A549 (cell line): Measurements from ENCODE around the gene TMEM250. TPM values are rescaled to one million over a fixed set of nuclear protein-coding genes. Genes with fewer than 3 reads are reported as not detected.

ENCODE experiments used
- ATAC-seq, 2 experiments: fragments of 200-7000 bp in 1 of 2; fragments of >200 bp in 1 of 2; cut with Nextera tagmentation in 1 of 2; cut with Tn5 transposase in 1 of 2; 3 replicates each; pipeline versions ENCODE4 v1.8.0 to v1.9.1; 2018 to 2020; ENCODE audit warnings: mild to moderate bottlenecking in 1 of 2, moderate library complexity in 1 of 2
- CTCF ChIA-PET: fragments of 300-600 bp; sonication (Branson Sonifier 250); formaldehyde crosslinking; extraction: SDS; loops from one replicate; lab custom pipeline; 2021; ENCODE audit warnings: antibody characterized with exemption, inconsistent platforms; lab: Yijun Ruan, JAX
- POLR2A ChIA-PET: fragments of 350-600 bp; formaldehyde crosslinking; extraction: SDS; loops from one replicate; lab custom pipeline; 2021; ENCODE audit warnings: antibody characterized with exemption, inconsistent platforms; lab: Yijun Ruan, JAX
- DNase-seq, 2 experiments: peaks; one replicate each; pipeline versions ENCODE4 v3.0.0 to v3.0.0-alpha.2; 2011 to 2016; ENCODE audit warnings: low read depth in 1 of 2, low spot score in 1 of 2
- FAIRE-seq: peaks from 2 replicates; lab custom pipeline; 2011; peaks lifted over from hg19 to GRCh38; lab: Jason Lieb, UNC
- H3K27ac ChIP-seq, 2 experiments: fragments of >200 bp; sonication (Bioruptor Twin); formaldehyde crosslinking; 3 replicates each; pipeline ENCODE4 v1.5.1; 2016 to 2017
- H3K4me1 ChIP-seq: fragments of >200 bp; sonication (Bioruptor Twin); formaldehyde crosslinking; 3 replicates; pipeline ENCODE4 v1.6.1; 2016
- H3K4me2 ChIP-seq: fragments of >200 bp; sonication (Bioruptor Twin); formaldehyde crosslinking; 3 replicates; pipeline ENCODE4 v1.6.1; 2016
- H3K4me3 ChIP-seq: fragments of >200 bp; sonication (Bioruptor Twin); formaldehyde crosslinking; 3 replicates; pipeline ENCODE4 v1.5.1; 2016
- H3K9me3 ChIP-seq: fragments of >200 bp; sonication (Bioruptor Twin); formaldehyde crosslinking; 3 replicates; pipeline ENCODE4 v1.6.1; 2016
- BHLHE40 ChIP-seq: IDR thresholded peaks from 2 replicates; pipeline ENCODE4 v1.6.1; 2012; ENCODE audit warnings: low read depth, low read length, inconsistent platforms
- CBX2 ChIP-seq: fragments of 200-600 bp; sonication (generic); IDR thresholded peaks from 2 replicates; pipeline ENCODE4 v1.6.1; 2016; ENCODE audit warnings: low read depth, mild to moderate bottlenecking, borderline replicate concordance
- CEBPB ChIP-seq, 2 experiments: fragments of >200 bp in 1 of 2; sonication (Bioruptor Twin) in 1 of 2; formaldehyde crosslinking in 1 of 2; IDR thresholded peaks; 2 replicates each; pipeline ENCODE4 v1.6.1; 2012 to 2016
- ESRRA ChIP-seq: fragments of 150-350 bp; IDR thresholded peaks from 2 replicates; pipeline ENCODE4 v1.6.1; 2014; ENCODE audit warnings: mild to moderate bottlenecking, low read length, borderline replicate concordance
- FOSL2 ChIP-seq, 2 experiments: fragments of 450-650 bp in 1 of 2; fragments of >200 bp in 1 of 2; sonication (Bioruptor Twin) in 1 of 2; formaldehyde crosslinking; IDR thresholded peaks; 2 replicates each; pipeline versions ENCODE4 v1.5.0 to v1.6.1; 2016 to 2020; ENCODE audit warnings: mild to moderate bottlenecking in 1 of 2, moderate library complexity in 1 of 2
- JUN ChIP-seq, 2 experiments: fragments of >200 bp; sonication (Bioruptor Twin); formaldehyde crosslinking; IDR thresholded peaks; 2 replicates in 1 of 2; 3 replicates in 1 of 2; pipeline ENCODE4 v1.6.1; 2016 to 2017
- MAFK ChIP-seq: fragments of 450-650 bp; IDR thresholded peaks from 2 replicates; pipeline ENCODE4 v1.6.1; 2014; ENCODE audit not compliant: partially characterized antibody
- MAZ ChIP-seq: fragments of 150-350 bp; IDR thresholded peaks from 2 replicates; pipeline ENCODE4 v1.6.1; 2014; ENCODE audit warnings: antibody characterized with exemption, low read depth, low read length, borderline replicate concordance
- NPAS2 ChIP-seq: fragments of 250-450 bp; sonication (Bioruptor Pico); IDR thresholded peaks from 2 replicates; pipeline ENCODE4 v1.8.0; 2022; ENCODE audit warnings: mild to moderate bottlenecking, moderate library complexity, borderline replicate concordance
- NR3C1 ChIP-seq: fragments of >200 bp; sonication (Bioruptor Twin); formaldehyde crosslinking; IDR thresholded peaks from 3 replicates; pipeline ENCODE4 v1.6.1; 2017
- PHF8 ChIP-seq: fragments of 200-600 bp; sonication (generic); IDR thresholded peaks from 2 replicates; pipeline ENCODE4 v1.6.1; 2016; ENCODE audit warnings: low read depth, mild to moderate bottlenecking, antibody characterized with exemption, moderate library complexity, borderline replicate concordance
- POLR2A ChIP-seq: IDR thresholded peaks from 2 replicates; pipeline ENCODE4 v1.6.1; 2012; ENCODE audit warnings: mild to moderate bottlenecking, low read length
- POLR2AphosphoS2 ChIP-seq: conservative IDR thresholded peaks from 2 replicates; pipeline ENCODE4 v1.6.1; 2012; ENCODE audit warnings: low read length, improper control_type of control experiment, inconsistent platforms
- RCOR1 ChIP-seq: fragments of 150-350 bp; IDR thresholded peaks from 2 replicates; pipeline ENCODE4 v1.6.1; 2014; ENCODE audit warnings: antibody characterized with exemption, low read length, low read depth
- RFX5 ChIP-seq: fragments of 450-650 bp; IDR thresholded peaks from 2 replicates; pipeline ENCODE4 v1.7.1; 2014; ENCODE audit warnings: antibody characterized with exemption, mild to moderate bottlenecking, moderate library complexity
- RNF2 ChIP-seq: fragments of 200-600 bp; sonication (generic); IDR thresholded peaks from 2 replicates; pipeline ENCODE4 v1.6.1; 2016; ENCODE audit warnings: low read depth, mild to moderate bottlenecking, antibody characterized with exemption, moderate library complexity, borderline replicate concordance
- SMC3 ChIP-seq: fragments of >200 bp; sonication (Bioruptor Twin); formaldehyde crosslinking; IDR thresholded peaks from 3 replicates; pipeline ENCODE4 v1.6.1; 2018; ENCODE audit warnings: inconsistent platforms
- SREBF2 ChIP-seq: fragments of 450-650 bp; IDR thresholded peaks from 2 replicates; pipeline ENCODE4 v1.6.1; 2014; ENCODE audit warnings: mild to moderate bottlenecking, moderate library complexity
- TP53 ChIP-seq: fragments of 250-450 bp; sonication (Bioruptor Pico); IDR thresholded peaks from 2 replicates; pipeline ENCODE4 v1.5.0; 2021; ENCODE audit warnings: mild to moderate bottlenecking, moderate library complexity
- ZC3H11A ChIP-seq: fragments of 450-650 bp; IDR thresholded peaks from 2 replicates; pipeline ENCODE4 v1.6.1; 2014; ENCODE audit warnings: antibody characterized with exemption, mild to moderate bottlenecking
- ZFP36 ChIP-seq: fragments of 450-650 bp; IDR thresholded peaks from 2 replicates; pipeline ENCODE4 v1.6.1; 2014; ENCODE audit warnings: borderline replicate concordance; ENCODE audit not compliant: partially characterized antibody
- ZSCAN20 ChIP-seq: fragments of 250-450 bp; sonication (Bioruptor Pico); IDR thresholded peaks from 2 replicates; pipeline ENCODE4 v1.8.0; 2022; ENCODE audit warnings: mild to moderate bottlenecking, moderate library complexity
- WGBS: methylation state at CpG from one replicate; pipeline ENCODE4 v1.1.6; 2017; ENCODE audit errors: missing lambda C conversion rate; 5-methylcytosine and 5-hydroxymethylcytosine counted together
- polyA plus RNA-seq, 4 experiments: library from polyadenylated mRNA; depleted of rRNA in 3 of 4; stranded (reverse); fragments of >200 nt; fragmentation: RNase III in 1 of 4; extraction: RNeasy Plus Mini Kit Qiagen cat#74134 plus additional on column Dnase treatment in 1 of 4; gene quantifications; 2 replicates in 3 of 4; 3 replicates in 1 of 4; pipeline ENCODE4 v1.2.3, GENCODE V29; 2011 to 2017
- TF ChIP-seq, protein P1 (sequence below): fragments of >200 bp; sonication (Bioruptor Twin); formaldehyde crosslinking; IDR thresholded peaks from 3 replicates; pipeline ENCODE4 v1.6.1; 2016
- TF ChIP-seq, protein P2 (sequence below): fragments of >200 bp; sonication (Bioruptor Twin); formaldehyde crosslinking; IDR thresholded peaks from 3 replicates; pipeline ENCODE4 v1.5.1; 2016

TMEM250 gene
- polyA plus RNA-seq, 2 of the 4 experiments (the other 2 are of a cell fraction), result 13.0 to 35.2 TPM

DNA sequence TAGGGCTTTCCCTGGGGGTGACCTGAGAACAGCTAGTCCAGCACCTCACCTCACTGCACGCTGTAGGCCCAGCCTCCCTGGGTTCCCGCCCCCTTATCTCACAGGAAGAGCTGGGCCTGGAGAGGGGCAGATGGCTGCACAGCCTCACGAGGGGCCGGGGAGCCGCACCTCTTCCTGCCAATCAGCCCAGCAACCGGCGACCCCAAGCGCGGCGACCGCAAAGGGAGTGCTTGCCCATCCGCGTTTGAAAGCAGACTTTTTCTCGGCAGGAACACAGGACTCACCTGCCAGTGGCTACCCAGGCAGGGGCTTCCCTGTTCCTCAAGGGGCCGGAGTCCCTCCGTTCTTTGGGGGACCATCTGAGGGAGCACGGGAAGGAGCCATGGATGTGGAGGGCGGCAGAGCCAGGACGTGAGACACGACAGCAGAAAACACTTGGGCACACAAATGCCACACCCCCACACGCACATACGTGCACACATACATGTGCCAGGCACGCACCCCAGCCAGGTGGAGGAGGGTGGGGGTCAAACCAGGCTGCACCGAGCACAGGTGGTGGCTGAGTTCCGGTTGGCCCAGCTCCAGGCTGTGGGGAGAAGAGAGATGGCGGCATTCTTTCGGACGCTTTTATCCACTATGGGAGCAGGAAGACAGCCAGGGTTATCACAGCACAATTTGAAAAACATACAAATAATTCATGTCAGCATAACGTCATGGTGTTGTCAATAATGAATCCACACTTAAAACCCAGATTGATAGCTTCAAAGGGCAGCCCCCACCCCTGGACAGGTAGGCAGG lies 11.3 kb downstream of the TMEM250 start:
- Histone ChIP-seq H3K4me3 (no peak overlapping the region), H3K9me3 (no peaks in the 10 kb centered on the region), H3K27ac (peak overlapping the region; percentile 92 to 97; a peak in 5 of 6 replicates), H3K4me2 (no peak overlapping the region), H3K4me1 (peaks cover 36% of the 10 kb centered on the region)
- FAIRE-seq (no peak), DNase-seq (no peak), ATAC-seq (no peak)
- WGBS, result 79% methylated on average over 26 of the region's 29 CpGs
- peak; percentile 70 for TF ChIP-seq MAFK
- no peak for TF ChIP-seq RFX5
- ChIA-PET POLR2A (interaction anchor here (1.0 kb wide), 1 partner anchor 12 kb away, joined by 3 read pairs; no protein-coding TSS in a partner anchor), CTCF (interaction anchor here (1.0 to 8.1 kb wide), 7 partner anchors 10 to 55 kb away, joined by 3 to 41 read pairs (median 4); no protein-coding TSS in a partner anchor)

GRCh38 chr9:136105398-136106135 lies 13.1 kb downstream of the TMEM250 start:
- ChIA-PET POLR2A (no interaction called here), CTCF (interaction anchor here (1.0 to 4.5 kb wide), 4 partner anchors 16 to 185 kb away, joined by 3 to 22 read pairs (median 7); no protein-coding TSS in a partner anchor)
- H3K4me2 ChIP-seq, result no peak overlapping the region
- WGBS, result 64% methylated on average over 17 of the region's 17 CpGs
- peaks cover 34% of the 10 kb centered on the region for H3K4me1 ChIP-seq
- no peak overlapping the region for H3K4me3 ChIP-seq
- ATAC-seq (no peak), DNase-seq (no peak), FAIRE-seq (no peak)
- peak overlapping the region in 1 of 2 experiments; percentile 50; a peak in 3 of 6 replicates for H3K27ac ChIP-seq
- no peak for TF ChIP-seq MAZ
- no peak for TF ChIP-seq ZFP36
- no peak for TF ChIP-seq CEBPB (IDR thresholded peaks at IDR 0.05)
- TF ChIP-seq ZC3H11A, result no peak
- TF ChIP-seq, protein P1, sequence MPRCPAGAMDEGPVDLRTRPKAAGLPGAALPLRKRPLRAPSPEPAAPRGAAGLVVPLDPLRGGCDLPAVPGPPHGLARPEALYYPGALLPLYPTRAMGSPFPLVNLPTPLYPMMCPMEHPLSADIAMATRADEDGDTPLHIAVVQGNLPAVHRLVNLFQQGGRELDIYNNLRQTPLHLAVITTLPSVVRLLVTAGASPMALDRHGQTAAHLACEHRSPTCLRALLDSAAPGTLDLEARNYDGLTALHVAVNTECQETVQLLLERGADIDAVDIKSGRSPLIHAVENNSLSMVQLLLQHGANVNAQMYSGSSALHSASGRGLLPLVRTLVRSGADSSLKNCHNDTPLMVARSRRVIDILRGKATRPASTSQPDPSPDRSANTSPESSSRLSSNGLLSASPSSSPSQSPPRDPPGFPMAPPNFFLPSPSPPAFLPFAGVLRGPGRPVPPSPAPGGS, result no peak
- no peaks in the 10 kb centered on the region for H3K9me3 ChIP-seq

GRCh38 chr9:136104916-136105315 lies 13.8 kb downstream of the TMEM250 start:
- WGBS, result 78% methylated on average over 6 of the region's 6 CpGs
- FAIRE-seq, result no peak
- ATAC-seq, result no peak
- CTCF ChIA-PET, result interaction anchor here (1.0 to 4.5 kb wide), 4 partner anchors 15 to 186 kb away, joined by 3 to 22 read pairs (median 7); no protein-coding TSS in a partner anchor
- H3K27ac ChIP-seq, result peak overlapping the region in 1 of 2 experiments; percentile 50; a peak in 1 of 6 replicates
- peaks cover 30% of the 10 kb centered on the region for H3K4me1 ChIP-seq
- no peaks in the 10 kb centered on the region for H3K9me3 ChIP-seq
- H3K4me2 ChIP-seq, result no peak overlapping the region
- POLR2A ChIA-PET, result no interaction called here
- H3K4me3 ChIP-seq, result no peak overlapping the region
- TF ChIP-seq NR3C1, result no peak
- no peak for TF ChIP-seq SREBF2
- TF ChIP-seq ESRRA, result no peak
- no peak for TF ChIP-seq RCOR1
- no peak for TF ChIP-seq BHLHE40
- TF ChIP-seq PHF8, result no peak
- no peak for TF ChIP-seq CBX2
- no peak for TF ChIP-seq POLR2AphosphoS2
- no peak for TF ChIP-seq FOSL2 (IDR thresholded peaks at IDR 0.05)
- no peak for TF ChIP-seq FOSL2 (CRISPR knock-in tag; IDR thresholded peaks at IDR 0.05)
- no peak for TF ChIP-seq ZFP36
- no peak for TF ChIP-seq JUN (IDR thresholded peaks at IDR 0.05)
- TF ChIP-seq NPAS2, result no peak
- no peak for TF ChIP-seq ZSCAN20 (CRISPR knock-in tag)
- no peak for TF ChIP-seq TP53 (CRISPR knock-in tag)
- TF ChIP-seq SMC3, result no peak
- TF ChIP-seq, protein P2, sequence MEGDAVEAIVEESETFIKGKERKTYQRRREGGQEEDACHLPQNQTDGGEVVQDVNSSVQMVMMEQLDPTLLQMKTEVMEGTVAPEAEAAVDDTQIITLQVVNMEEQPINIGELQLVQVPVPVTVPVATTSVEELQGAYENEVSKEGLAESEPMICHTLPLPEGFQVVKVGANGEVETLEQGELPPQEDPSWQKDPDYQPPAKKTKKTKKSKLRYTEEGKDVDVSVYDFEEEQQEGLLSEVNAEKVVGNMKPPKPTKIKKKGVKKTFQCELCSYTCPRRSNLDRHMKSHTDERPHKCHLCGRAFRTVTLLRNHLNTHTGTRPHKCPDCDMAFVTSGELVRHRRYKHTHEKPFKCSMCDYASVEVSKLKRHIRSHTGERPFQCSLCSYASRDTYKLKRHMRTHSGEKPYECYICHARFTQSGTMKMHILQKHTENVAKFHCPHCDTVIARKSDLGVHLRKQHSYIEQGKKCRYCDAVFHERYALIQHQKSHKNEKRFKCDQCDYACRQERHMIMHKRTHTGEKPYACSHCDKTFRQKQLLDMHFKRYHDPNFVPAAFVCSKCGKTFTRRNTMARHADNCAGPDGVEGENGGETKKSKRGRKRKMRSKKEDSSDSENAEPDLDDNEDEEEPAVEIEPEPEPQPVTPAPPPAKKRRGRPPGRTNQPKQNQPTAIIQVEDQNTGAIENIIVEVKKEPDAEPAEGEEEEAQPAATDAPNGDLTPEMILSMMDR, result no peak
- no peak for TF ChIP-seq POLR2A
- TF ChIP-seq MAFK, result no peak
- no peak for TF ChIP-seq RNF2
- DNase-seq, result no peak
